Germinal center (tissue), 1 donor: ENCODE data around the gene PTPRM.

Source experiments
- DNase-seq: peaks from one replicate; pipeline ENCODE4 v3.0.0; 2012; ENCODE audit warnings: mixed read lengths, low spot score

Gene PTPRM

GRCh38 chr18:7757175-7757574 lies 190.1 kb downstream of the PTPRM start:
- DNase-seq, result no peak

DNA sequence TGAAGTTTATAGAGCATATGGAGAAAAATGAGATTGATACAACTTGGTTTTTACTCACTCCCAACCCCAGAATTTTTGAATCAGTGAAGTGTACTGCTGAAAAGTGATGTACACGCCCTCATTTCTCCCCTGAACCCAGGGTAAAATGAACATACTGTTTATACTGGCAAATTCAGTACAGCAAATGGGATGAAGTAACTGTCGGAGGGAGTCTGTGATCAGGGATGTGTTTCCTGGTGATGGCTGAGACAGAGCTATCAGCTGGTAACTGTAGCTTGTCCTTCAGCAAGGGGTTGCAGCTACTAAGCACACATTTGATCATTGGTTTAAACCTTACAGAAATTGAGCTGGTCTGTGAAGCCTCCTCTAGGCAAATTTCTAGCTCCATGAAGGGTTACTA lies 191.6 kb downstream of the PTPRM start:
- DNase-seq, result no peak

DNA sequence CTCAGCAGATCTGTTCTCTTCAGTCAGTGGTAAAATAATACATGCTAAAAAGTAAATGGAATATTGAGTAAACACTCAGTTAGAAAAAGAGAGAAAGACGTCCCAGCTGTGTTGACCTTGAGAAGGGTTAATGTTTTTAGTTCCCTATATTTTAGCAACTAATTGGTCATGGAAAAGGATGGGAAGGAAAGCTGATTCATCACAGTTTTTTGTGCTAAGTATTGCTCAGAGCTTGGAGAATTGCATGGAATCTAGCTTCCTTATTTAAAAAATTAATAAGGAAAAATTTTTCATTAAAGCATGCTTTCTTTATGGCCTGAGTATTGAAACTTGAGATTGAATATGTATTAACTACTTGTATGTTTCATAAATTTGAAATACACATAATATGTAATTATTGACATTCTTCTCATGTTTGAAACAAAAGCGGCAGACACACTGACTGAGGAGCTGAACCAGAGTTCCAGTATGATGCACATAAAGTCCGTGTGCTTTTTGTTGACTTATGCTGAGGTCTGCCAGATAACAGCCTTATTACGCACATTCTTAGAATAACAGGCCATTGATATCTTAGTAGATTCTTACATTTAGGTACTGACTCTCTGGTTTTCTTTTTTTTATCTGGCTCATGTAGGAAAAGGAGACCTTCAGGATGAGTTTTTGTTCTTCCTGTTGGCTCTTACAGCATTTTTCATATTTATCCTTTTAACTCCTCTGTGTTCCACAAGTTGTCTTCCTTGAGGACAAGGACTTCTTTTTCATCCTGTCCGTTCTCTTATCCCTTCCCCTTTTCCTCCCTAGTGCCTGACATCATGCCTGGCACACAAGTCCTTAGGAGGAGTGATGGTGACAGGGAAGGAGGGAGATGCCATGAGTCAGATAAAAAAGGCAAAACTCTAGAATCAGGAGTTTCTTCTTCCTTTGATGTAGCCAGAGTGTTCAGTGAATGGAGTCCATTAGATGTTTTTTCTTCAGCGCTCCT lies 194.1 kb downstream of the PTPRM start:
- DNase-seq, result no peak

DNA sequence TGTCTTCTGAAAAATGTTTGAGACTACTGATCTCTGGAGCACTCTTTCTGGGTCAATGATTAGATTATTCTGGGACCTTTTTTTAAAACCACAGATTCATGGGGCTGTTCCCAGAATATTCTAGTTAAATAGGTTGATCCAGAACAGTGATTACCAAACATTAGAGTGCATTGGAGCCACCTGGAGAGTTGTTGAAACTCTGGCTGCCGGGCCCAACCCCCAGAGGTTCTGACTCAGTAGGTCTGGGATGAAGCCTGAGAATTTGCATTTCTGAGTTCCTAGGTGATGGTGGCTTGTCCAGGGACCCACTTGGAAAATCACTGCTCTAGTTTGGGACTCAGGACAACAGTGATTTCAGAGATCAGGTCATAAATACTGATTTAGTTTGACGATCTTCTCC lies 197.3 kb downstream of the PTPRM start:
- no peak for DNase-seq

DNA sequence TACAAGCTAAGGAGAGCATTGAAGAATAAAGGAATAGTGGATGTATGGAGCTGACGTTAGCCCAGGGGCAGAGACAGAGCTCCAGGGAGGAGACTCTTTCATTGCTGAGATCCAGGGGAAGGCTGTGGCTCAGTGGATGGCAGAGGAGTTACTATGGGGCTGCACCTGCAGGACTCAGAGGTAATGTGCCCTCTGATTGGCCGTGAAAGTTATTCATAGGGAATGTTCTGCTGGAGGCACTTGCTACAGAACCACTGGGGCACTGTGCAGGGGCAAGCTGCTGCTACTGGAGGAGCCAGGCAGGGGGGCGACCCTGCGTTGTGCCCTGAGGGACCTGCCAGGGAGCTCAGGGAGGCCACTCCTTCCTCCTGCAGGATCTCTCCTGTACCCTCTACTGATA lies 199.2 kb downstream of the PTPRM start:
- DNase-seq, result no peak

- DNase-seq, result no peak
Measured at GRCh38 chr18:7766817-7767216, 199.7 kb downstream of the PTPRM start.

DNA sequence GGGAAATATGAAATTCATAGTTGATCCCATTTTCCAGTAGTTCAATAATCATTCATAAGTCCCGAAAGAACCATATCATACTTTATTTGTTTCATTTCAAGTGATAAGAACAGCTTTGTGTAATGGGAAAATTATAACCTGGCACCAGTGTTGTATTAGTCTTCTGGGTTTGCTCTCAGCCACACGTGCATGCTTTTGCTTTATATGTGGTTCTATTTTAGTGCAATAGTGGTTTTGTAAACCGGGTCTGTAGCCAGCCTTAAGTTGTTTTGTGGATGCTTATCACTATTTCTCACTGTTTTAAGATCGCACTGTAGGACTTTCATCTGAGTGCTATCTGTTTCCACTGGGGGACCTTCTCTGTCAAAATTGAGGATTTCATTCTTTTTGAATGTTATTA lies 203.8 kb downstream of the PTPRM start:
- DNase-seq, result no peak

- no peak for DNase-seq
Measured at GRCh38 chr18:7772510-7772888, 205.4 kb downstream of the PTPRM start.

DNA sequence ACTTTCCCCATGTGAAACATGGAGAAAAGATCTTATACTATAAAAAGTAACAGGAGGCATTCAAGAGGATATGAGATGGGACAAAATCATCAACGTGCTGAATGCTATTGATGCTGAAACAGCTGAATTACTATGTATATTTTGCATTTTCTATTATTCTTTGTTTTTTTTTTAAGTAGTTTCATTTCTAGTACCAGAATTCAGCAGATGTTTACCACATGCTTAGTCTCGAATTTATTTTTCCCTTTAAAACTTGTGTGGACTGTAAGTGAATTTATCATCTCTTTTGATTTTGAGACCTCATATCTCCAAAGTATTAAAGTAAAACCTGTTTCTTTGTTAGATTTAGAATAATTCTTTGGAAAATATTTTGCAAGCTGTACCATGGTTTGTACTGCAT lies 205.8 kb downstream of the PTPRM start:
- DNase-seq, result no peak

DNA sequence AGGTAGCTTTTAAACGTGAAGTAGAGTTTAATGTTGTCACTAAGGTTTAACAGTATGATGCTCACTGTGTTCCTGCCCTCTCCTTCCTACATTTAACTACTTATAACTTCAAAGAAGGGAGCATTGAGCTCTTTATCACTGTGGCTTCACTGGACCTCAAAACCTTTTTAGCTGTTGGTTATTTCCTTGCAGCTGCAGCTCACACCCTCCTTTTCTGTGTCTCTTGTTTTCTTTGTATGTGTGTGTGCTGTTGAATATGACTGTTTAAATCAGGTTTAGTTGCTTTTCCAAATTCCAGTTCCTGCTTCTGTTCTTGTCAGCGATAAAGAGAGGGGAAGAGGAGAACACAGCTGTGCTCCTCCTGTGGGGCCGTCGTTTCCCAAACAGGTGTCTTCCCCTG lies 208.0 kb downstream of the PTPRM start:
- no peak for DNase-seq

DNA sequence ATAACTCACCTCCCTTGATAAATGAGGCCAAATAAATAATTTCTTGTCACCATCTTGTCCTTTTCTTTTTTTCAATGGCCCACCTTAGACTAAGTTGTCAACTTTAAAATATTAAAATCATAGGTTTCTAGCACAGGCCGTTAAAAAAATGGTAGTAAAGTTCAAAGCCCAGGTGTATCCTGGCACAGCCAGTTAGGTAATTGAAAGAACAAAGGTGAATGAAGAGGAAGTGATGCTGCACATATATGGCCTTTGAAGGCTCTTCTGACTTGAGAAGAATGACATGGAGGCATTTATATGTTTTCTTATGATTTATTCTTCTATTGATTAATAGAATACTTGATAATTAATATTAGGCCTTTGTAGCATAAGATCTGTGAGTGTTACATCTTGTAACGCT lies 208.7 kb downstream of the PTPRM start:
- DNase-seq, result no peak

DNA sequence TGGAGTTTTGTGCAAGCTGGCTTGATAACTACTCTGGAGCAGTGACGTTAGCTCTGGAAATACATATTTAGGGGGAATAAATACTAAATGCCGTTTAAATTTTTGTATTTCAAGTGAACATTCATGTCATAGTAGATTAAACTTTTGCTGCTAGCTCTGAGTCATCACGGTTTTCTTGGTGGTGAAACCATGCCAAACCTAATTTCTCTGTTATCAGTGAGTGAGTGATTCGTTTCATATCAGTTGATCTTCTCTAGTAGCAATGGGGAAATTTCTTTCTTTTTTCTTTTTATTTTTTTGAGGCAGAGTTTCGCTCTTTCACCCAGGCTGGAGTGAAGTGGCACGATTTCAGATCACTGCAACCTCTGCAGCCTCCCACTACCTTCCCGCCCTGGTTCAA lies 211.1 kb downstream of the PTPRM start:
- no peak for DNase-seq

DNA sequence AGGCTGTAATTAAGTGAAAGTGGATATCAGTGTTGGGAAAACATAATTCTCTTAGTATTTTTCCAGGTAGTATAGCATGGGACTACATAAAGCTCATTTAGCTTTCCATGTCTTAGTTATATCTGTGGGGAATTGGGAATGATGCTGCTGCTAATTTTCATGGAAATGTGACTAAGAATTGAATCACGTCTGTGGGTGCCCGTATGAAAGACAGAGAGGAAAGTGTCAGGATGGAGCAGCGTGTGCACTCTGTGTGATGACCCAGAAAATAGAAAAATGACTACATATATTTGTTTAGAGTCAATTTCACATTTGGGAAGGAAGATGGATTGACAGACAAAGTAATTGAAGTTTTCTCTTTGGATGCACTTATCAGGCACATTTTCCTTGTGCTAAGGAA lies 212.1 kb downstream of the PTPRM start:
- no peak for DNase-seq

DNA sequence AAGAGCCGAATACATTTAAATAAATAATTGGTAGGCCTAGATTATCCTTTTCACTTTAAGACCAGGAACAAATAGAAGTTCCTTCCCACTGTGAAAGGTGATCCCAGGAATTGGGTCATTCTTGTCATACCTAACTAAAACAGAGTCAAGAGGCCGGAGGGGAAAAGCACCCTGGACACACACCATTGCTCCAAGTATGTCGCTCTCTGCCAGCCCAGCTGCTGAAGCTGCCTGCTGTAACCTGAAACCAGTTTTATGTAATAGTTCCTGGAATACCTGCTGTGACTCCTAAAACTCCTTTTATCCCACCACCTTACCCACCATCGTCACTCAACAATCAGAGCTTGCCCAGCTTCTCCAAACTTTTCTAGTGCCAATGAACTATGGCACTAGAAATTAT lies 217.1 kb downstream of the PTPRM start:
- no peak for DNase-seq

DNA sequence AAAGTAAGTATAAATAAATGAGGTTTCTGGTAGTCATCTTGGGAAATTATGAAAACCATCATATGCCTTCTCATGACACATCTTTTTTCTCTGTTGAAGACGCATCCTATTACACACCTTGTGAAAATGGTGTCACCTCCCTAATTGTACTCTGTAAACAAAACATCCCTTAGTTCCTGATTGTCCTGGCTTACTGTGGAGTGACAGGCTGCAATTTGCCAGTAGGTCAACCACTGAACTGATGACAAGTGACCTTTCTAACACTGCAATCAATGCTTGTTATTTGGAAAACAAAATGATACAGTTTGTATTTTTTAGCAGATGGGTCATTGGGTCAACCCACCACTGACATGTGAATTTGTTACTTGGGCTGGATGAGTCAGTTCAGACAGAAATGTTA lies 219.5 kb downstream of the PTPRM start:
- no peak for DNase-seq

DNA sequence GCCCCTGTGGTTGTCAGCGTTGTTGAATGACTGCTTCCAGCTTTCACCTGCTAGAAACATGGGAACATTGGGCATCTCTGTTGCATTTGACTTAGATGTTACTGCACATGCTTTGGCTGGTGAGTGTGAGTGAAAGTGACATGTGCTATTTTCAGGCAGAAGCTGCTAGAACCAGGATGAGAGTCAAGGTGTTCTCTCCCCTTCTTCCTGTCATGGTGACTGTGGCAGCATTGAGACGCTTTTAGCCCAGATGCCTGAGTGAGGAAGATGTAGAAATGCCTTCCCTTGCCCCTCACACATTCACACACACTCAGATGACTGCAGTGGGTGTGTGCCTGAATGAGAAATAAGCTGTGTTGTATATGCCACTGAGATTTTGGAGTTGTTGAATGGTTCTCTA lies 220.2 kb downstream of the PTPRM start:
- no peak for DNase-seq

DNA sequence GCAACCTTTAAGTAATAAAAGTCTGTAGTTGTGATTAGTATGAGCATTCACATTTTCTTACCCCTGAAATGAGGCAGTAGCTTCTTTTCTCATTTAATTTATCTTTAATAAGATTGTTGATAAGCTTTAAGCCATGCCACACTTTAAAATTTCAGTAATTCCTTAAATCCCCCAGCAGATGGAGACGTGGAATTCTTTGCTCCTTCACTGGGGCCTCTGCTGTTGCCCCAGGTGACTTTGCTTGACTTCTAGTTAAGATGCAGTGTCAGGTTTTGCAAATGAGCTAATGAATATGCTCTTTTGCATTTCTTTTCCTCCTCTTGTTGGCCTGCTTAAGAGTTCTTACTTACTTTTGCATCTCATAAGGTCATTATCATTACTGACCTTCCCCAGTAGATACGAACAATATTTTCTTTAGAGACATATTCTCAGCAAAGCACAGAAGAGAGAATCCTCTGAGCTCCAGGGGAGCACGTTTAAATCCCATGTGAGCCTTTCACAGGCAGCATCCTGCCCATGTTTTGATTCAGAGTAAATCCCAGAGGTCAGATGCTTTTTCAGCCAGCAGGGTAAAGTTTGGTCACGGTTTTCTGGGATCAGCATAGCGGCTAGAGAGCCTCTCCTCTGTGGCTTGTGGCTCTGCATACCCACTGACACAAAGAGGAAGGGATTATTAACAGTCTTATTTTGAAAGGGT lies 222.9 kb downstream of the PTPRM start:
- DNase-seq, result no peak

DNA sequence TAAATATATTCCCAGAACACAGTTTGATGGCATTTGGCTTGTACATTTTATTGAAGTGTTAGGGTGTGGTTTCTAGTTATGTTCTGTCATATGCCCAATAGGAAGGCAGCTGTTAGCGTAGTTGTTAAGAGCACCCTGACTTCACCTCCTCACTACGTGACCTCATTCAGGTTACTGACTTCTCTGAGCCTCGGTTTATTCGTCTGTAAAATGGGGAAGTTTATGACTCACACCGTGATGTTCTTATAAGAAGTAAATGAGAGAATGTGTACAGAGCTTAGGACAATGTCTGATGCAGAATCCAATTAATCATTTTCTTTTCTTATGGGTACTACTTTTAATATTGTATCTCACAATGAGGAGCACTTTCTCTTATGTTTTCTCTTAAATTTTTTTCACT lies 226.0 kb downstream of the PTPRM start:
- DNase-seq, result no peak

GRCh38 chr18:7803956-7804469 lies 236.9 kb downstream of the PTPRM start:
- DNase-seq, result no peak

- DNase-seq, result no peak
Measured at GRCh38 chr18:7805096-7805495, 238.0 kb downstream of the PTPRM start.

- DNase-seq, result no peak
Measured at GRCh38 chr18:7805880-7806279, 238.8 kb downstream of the PTPRM start.

DNA sequence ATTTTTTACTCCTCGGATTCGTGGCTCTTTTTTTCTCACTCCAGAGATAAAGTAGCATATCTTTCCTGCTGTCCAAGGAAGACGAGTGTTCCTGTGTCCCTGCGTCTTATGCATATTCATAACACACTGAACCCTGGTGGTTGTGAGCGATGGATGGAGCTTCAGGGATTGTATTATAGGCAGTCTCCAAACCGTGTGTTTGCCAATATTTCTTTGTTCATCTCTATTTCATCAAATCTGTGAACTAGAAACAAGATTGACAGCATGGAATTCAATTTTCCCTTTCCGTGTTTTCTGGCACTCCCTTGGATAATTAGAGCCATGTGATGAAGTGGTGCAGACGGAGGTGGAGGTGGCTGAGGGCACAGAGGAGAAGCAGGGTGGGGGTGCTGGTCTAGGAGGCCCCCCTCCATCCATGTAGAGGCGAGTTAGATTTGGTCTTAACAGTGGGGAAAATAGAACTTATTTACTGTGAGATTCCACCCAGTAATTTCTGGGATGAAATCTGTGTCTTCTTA lies 240.9 kb downstream of the PTPRM start:
- no peak for DNase-seq

GRCh38 chr18:7808992-7809391 lies 241.9 kb downstream of the PTPRM start:
- no peak for DNase-seq
